ENCODE measurements around the gene POLA1.

POLA1 gene

GRCh38 chrX:24918715-24919114 is 225.0 kb downstream of the POLA1 start:
- no peaks in the 10 kb centered on the region for H3K27me3 Mint-ChIP-seq (ENCODE audit: low read depth)
- no peak overlapping the region for H3K4me3 Mint-ChIP-seq
- no peak for TF ChIP-seq CTCF (IDR thresholded peaks at IDR 0.05; ENCODE audit: unreplicated experiment in 3 of 3)

GRCh38 chrX:24920769-24921168 is 227.1 kb downstream of the POLA1 start:
- Mint-ChIP-seq H3K9me3 (no peaks in the 10 kb centered on the region), H3K27ac (no peak overlapping the region), H3K36me3 (ENCODE audit: low read depth) (peaks cover 17% of the 10 kb centered on the region), H3K4me1 (no peaks in the 10 kb centered on the region), H3K27me3 (ENCODE audit: low read depth) (no peaks in the 10 kb centered on the region), H3K4me3 (no peak overlapping the region)
- TF ChIP-seq CTCF (IDR thresholded peaks at IDR 0.05; ENCODE audit: unreplicated experiment in 3 of 3): no peak

More at GRCh38 chrX:24918715-24919114, 225.0 kb downstream of the POLA1 start:
- Mint-ChIP-seq H3K4me1 (no peaks in the 10 kb centered on the region), H3K36me3 (ENCODE audit: low read depth) (peaks cover 8% of the 10 kb centered on the region), H3K9me3 (no peaks in the 10 kb centered on the region), H3K27ac (no peak overlapping the region)

GRCh38 chrX:24925430-24925829 is 231.7 kb downstream of the POLA1 start:
- Mint-ChIP-seq H3K27ac (no peak overlapping the region), H3K4me3 (no peak overlapping the region), H3K9me3 (no peaks in the 10 kb centered on the region), H3K27me3 (ENCODE audit: low read depth) (no peaks in the 10 kb centered on the region), H3K36me3 (ENCODE audit: low read depth) (peaks cover 23% of the 10 kb centered on the region), H3K4me1 (no peaks in the 10 kb centered on the region)
- no peak for TF ChIP-seq CTCF (IDR thresholded peaks at IDR 0.05; ENCODE audit: unreplicated experiment in 3 of 3)

GRCh38 chrX:24927372-24927771 is 233.7 kb downstream of the POLA1 start:
- no peaks in the 10 kb centered on the region for H3K27me3 Mint-ChIP-seq (ENCODE audit: low read depth)
- no peak for TF ChIP-seq CTCF (IDR thresholded peaks at IDR 0.05; ENCODE audit: unreplicated experiment in 3 of 3)
- no peak overlapping the region for H3K4me3 Mint-ChIP-seq
- no peak overlapping the region for H3K27ac Mint-ChIP-seq
- H3K4me1 Mint-ChIP-seq: no peaks in the 10 kb centered on the region
- no peaks in the 10 kb centered on the region for H3K9me3 Mint-ChIP-seq
- peaks cover 32% of the 10 kb centered on the region for H3K36me3 Mint-ChIP-seq (ENCODE audit: low read depth)

- no peaks in the 10 kb centered on the region for H3K4me1 Mint-ChIP-seq
- TF ChIP-seq CTCF (IDR thresholded peaks at IDR 0.05; ENCODE audit: unreplicated experiment in 3 of 3): no peak
- no peaks in the 10 kb centered on the region for H3K27me3 Mint-ChIP-seq (ENCODE audit: low read depth)
- no peak overlapping the region for H3K4me3 Mint-ChIP-seq
- H3K9me3 Mint-ChIP-seq: no peaks in the 10 kb centered on the region
- H3K36me3 Mint-ChIP-seq (ENCODE audit: low read depth): peaks cover 32% of the 10 kb centered on the region
- H3K27ac Mint-ChIP-seq: no peak overlapping the region
These were observed 234.4 kb downstream of the POLA1 start for GRCh38 chrX:24928114-24928513.

GRCh38 chrX:24934279-24934678 is 240.6 kb downstream of the POLA1 start:
- no peaks in the 10 kb centered on the region for H3K27me3 Mint-ChIP-seq (ENCODE audit: low read depth)
- H3K36me3 Mint-ChIP-seq (ENCODE audit: low read depth): peaks cover 25% of the 10 kb centered on the region
- no peak for TF ChIP-seq CTCF (IDR thresholded peaks at IDR 0.05; ENCODE audit: unreplicated experiment in 3 of 3)
- H3K4me3 Mint-ChIP-seq: no peak overlapping the region
- H3K27ac Mint-ChIP-seq: no peak overlapping the region
- H3K4me1 Mint-ChIP-seq: no peaks in the 10 kb centered on the region
- H3K9me3 Mint-ChIP-seq: no peaks in the 10 kb centered on the region

Measured in nephron (organoid).